ENCODE results near the gene GRIN2A.
A peak's percentile ranks its signal among the peaks of the same experiment; 100 is the strongest.

Gene GRIN2A

DNA sequence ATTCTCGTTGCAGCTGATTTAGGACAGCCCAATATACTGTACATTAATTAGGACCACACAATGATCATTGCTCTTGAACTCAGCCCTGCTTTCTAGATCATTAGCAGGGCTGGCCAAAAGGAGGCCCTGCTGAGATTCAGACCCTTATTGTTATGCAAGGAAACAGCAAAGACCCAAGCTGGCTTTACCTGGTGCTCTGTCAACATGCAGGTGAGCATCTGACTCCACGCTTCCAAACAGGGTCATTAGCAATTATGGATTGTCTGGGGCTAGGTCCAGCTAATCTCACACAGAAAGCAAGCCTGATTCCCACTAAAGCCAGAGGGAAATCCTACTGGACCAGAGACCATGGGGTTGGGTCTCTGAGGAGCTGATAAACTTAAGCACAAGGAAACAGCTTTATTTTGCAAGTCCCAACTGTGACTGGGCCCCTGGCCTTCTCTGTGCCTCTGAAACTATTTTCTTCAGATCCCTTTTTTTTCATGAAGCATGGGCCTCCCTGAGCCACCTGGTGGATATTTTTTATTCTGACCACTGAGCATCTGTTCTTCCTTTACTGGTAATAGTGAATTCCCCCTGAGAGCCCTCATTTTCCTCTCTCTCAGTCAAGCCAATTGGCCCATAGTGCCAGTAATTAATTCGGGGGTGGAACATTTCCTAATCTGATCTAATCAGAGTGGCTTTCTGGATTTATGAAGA lies 236.1 kb downstream of the GRIN2A start:
- H3K27me3 Mint-ChIP-seq (ENCODE audit: low read depth): peaks cover 13% of the 10 kb centered on the region
- no peaks in the 10 kb centered on the region for H3K4me1 Mint-ChIP-seq
- no peaks in the 10 kb centered on the region for H3K9me3 Mint-ChIP-seq
- no peak overlapping the region for H3K27ac Mint-ChIP-seq
- H3K36me3 Mint-ChIP-seq (ENCODE audit: low read depth): no peaks in the 10 kb centered on the region
- TF ChIP-seq, protein P1, sequence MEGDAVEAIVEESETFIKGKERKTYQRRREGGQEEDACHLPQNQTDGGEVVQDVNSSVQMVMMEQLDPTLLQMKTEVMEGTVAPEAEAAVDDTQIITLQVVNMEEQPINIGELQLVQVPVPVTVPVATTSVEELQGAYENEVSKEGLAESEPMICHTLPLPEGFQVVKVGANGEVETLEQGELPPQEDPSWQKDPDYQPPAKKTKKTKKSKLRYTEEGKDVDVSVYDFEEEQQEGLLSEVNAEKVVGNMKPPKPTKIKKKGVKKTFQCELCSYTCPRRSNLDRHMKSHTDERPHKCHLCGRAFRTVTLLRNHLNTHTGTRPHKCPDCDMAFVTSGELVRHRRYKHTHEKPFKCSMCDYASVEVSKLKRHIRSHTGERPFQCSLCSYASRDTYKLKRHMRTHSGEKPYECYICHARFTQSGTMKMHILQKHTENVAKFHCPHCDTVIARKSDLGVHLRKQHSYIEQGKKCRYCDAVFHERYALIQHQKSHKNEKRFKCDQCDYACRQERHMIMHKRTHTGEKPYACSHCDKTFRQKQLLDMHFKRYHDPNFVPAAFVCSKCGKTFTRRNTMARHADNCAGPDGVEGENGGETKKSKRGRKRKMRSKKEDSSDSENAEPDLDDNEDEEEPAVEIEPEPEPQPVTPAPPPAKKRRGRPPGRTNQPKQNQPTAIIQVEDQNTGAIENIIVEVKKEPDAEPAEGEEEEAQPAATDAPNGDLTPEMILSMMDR (IDR thresholded peaks at IDR 0.05; ENCODE audit: unreplicated experiment in 3 of 3): peak in 2 of 3 experiments; percentile 10 to 16
- no peak overlapping the region for H3K4me3 Mint-ChIP-seq

DNA sequence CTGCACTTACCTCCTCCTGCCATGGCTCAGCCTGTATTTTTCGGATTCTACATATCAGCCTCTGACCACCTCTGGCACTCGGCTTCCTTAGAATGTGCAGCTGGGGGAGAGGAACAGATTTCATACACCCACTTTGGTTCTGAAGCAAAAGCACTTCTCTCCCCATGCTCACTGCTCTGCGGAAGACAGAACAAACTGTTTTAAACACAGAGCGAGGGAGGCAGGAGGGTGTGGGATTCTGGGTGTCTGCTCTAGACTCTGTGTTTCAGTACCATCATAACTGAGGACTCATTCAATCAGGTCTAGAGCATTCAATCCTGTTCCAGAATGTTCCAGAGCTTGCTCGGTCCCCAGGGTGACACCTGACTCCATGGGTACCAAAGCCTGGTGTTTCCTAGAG lies 239.1 kb downstream of the GRIN2A start:
- Mint-ChIP-seq H3K36me3 (ENCODE audit: low read depth) (no peaks in the 10 kb centered on the region), H3K27me3 (ENCODE audit: low read depth) (peaks cover 9% of the 10 kb centered on the region), H3K9me3 (no peaks in the 10 kb centered on the region), H3K4me1 (no peaks in the 10 kb centered on the region), H3K27ac (no peak overlapping the region), H3K4me3 (no peak overlapping the region)
- TF ChIP-seq, protein P1 (IDR thresholded peaks at IDR 0.05; ENCODE audit: unreplicated experiment in 3 of 3): no peak

DNA sequence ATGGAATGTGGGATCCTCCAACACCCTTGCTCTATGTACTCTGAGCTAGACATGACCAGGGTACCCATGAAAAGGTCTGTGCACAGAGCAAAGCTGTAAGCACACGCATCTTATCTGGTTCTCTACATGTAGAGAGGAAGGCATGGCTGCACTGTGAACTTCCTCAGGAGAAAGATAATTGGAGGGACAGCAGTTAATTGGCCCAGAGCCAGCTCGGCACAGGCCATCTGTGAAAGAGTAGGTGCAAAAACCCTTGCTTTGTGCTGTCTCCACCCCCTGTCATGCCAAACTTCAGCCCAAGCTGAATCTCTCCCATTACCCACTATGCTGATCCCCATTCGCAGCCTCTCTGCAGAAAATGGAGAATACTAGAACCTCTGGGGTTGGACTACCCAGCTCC lies 241.0 kb downstream of the GRIN2A start:
- H3K36me3 Mint-ChIP-seq (ENCODE audit: low read depth): no peaks in the 10 kb centered on the region
- no peaks in the 10 kb centered on the region for H3K9me3 Mint-ChIP-seq
- H3K27ac Mint-ChIP-seq: no peak overlapping the region
- H3K4me1 Mint-ChIP-seq: no peaks in the 10 kb centered on the region
- H3K4me3 Mint-ChIP-seq: no peak overlapping the region
- peaks cover 9% of the 10 kb centered on the region for H3K27me3 Mint-ChIP-seq (ENCODE audit: low read depth)
- TF ChIP-seq, protein P1 (IDR thresholded peaks at IDR 0.05; ENCODE audit: unreplicated experiment in 3 of 3): no peak

DNA sequence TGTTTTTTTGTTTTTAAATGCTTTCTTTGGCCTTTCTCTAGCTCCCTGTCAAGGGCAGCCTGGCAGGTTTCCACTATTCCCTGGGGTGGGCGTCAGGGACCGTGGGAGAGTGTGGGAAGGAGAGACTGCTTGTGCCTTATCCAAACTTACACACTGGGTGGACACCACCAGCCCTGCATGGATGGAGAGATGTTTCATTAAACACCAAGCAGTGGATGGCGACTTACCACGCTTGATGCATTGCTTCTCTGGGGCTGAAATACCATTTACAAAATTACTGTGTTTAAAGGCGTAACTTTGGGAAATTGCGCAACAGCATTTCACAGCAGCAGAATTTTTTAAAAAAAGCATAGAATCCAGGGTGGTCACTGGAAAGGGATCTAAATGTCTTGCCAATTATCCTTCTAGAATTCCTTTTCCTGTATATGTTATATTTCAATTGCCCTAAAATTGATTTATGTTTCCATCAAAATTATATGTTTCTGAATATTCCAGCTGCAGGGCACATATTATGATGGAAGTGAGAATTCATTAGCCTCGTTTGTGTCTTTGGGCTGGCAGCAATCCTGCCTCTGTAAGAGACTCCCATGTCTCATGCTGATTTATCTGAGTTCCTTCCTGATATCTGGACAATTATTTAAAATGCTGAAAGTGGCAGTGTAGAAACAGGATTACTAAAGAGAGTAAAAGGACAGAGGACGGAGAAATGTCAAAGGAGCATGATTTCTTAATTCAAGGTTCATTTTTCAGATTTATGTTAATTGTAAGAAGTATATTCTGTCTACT lies 247.3 kb downstream of the GRIN2A start:
- no peak overlapping the region for H3K4me3 Mint-ChIP-seq
- H3K27ac Mint-ChIP-seq: no peak overlapping the region
- H3K27me3 Mint-ChIP-seq (ENCODE audit: low read depth): no peaks in the 10 kb centered on the region
- no peaks in the 10 kb centered on the region for H3K9me3 Mint-ChIP-seq
- TF ChIP-seq, protein P1 (IDR thresholded peaks at IDR 0.05; ENCODE audit: unreplicated experiment in 3 of 3): no peak
- H3K4me1 Mint-ChIP-seq: no peaks in the 10 kb centered on the region
- H3K36me3 Mint-ChIP-seq (ENCODE audit: low read depth): no peaks in the 10 kb centered on the region

DNA sequence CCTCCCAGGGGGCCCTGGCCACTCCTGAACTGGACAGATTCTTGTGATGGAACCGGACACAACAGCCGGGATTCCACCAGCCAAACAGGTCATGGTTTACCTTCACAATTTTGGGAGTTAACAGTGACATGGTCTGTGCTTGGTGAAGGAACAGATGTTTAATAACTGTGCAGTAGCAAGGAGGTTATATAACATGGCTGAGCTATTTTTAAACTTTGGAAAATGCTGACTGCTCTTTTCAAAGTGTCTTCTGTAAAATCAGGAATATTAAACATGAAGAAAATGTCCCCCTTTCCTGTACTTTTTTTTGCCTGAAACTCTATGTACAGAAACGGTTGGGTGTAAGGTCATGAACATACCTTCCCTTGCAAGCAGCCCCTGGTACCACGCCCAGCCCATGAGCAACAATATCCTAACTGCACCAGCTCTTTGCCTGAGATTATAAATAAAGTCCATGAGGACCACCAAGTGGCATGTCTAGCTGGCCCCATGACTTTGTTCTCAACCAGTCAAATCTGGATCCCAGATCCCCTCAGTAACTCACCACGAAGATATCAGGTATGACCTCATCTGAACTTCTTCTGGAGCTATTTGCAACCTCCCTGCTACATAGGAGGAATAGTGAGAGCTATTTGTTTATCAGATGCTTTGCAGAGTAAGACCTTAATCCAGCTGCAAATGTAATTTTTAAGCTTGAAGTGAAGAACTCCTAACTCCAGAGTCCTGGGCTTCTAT lies 249.1 kb downstream of the GRIN2A start:
- TF ChIP-seq, protein P1 (IDR thresholded peaks at IDR 0.05; ENCODE audit: unreplicated experiment in 3 of 3): no peak
- Mint-ChIP-seq H3K9me3 (no peaks in the 10 kb centered on the region), H3K27me3 (ENCODE audit: low read depth) (peaks cover 4% of the 10 kb centered on the region), H3K36me3 (ENCODE audit: low read depth) (no peaks in the 10 kb centered on the region), H3K4me1 (no peaks in the 10 kb centered on the region), H3K4me3 (no peak overlapping the region), H3K27ac (no peak overlapping the region)

Data from nephron (organoid).